ENCODE measurements around the gene TRIP12.
"Not testable (repeated sequence)": the region's sequence is repeated elsewhere in the genome, so short reads cannot be mapped to it uniquely, and the experiment has no call there.

Gene TRIP12

GRCh38 chr2:229874647-229875046, 47.2 kb downstream of the TRIP12 start:
- no peak for DNase-seq (ENCODE audit: low spot score)

GRCh38 chr2:229873123-229873581, 48.7 kb downstream of the TRIP12 start:
- DNase-seq (ENCODE audit: low spot score) = no peak

GRCh38 chr2:229870903-229871656, 50.7 kb downstream of the TRIP12 start:
- DNase-seq (ENCODE audit: low spot score) = no peak

- no peak for DNase-seq (ENCODE audit: low spot score)
These were observed 52.6 kb downstream of the TRIP12 start for GRCh38 chr2:229869226-229869625.

GRCh38 chr2:229868794-229869193, 53.0 kb downstream of the TRIP12 start:
- no peak for DNase-seq (ENCODE audit: low spot score)

GRCh38 chr2:229865033-229865432, 56.8 kb downstream of the TRIP12 start:
- no peak for DNase-seq (ENCODE audit: low spot score)

- DNase-seq (ENCODE audit: low spot score) = no peak
These were observed 60.4 kb downstream of the TRIP12 start for GRCh38 chr2:229861431-229861830.

GRCh38 chr2:229860334-229860733, 61.5 kb downstream of the TRIP12 start:
- DNase-seq (ENCODE audit: low spot score) = no peak

- DNase-seq (ENCODE audit: low spot score) = no peak
These were observed 63.5 kb downstream of the TRIP12 start for GRCh38 chr2:229858351-229858750.

- DNase-seq (ENCODE audit: low spot score) = no peak
These were observed 64.2 kb downstream of the TRIP12 start for GRCh38 chr2:229857634-229858033.

- DNase-seq (ENCODE audit: low spot score) = no peak
These were observed 65.4 kb downstream of the TRIP12 start for GRCh38 chr2:229856413-229856812.

- no peak for DNase-seq (ENCODE audit: low spot score)
These were observed 66.7 kb downstream of the TRIP12 start for GRCh38 chr2:229855116-229855515.

- no peak for DNase-seq (ENCODE audit: low spot score)
These were observed 69.2 kb downstream of the TRIP12 start for GRCh38 chr2:229852565-229852964.

- DNase-seq (ENCODE audit: low spot score) = no peak
These were observed 69.9 kb downstream of the TRIP12 start for GRCh38 chr2:229851870-229852269.

- not testable (repeated sequence) for DNase-seq (ENCODE audit: low spot score)
These were observed 71.2 kb downstream of the TRIP12 start for GRCh38 chr2:229850355-229851275.

- DNase-seq (ENCODE audit: low spot score) = no peak
These were observed 72.7 kb downstream of the TRIP12 start for GRCh38 chr2:229849073-229849472.

- no peak for DNase-seq (ENCODE audit: low spot score)
These were observed 78.2 kb downstream of the TRIP12 start for GRCh38 chr2:229843613-229844012.

GRCh38 chr2:229838729-229839128, 83.1 kb downstream of the TRIP12 start:
- DNase-seq (ENCODE audit: low spot score) = no peak

- DNase-seq (ENCODE audit: low spot score) = no peak
These were observed 85.0 kb downstream of the TRIP12 start for GRCh38 chr2:229836847-229837246.

GRCh38 chr2:229835596-229836283, 86.1 kb downstream of the TRIP12 start:
- DNase-seq (ENCODE audit: low spot score) = no peak

GRCh38 chr2:229834368-229834767, 87.4 kb downstream of the TRIP12 start:
- DNase-seq (ENCODE audit: low spot score) = not testable (repeated sequence)

GRCh38 chr2:229832510-229832898, 89.3 kb downstream of the TRIP12 start:
- DNase-seq (ENCODE audit: low spot score) = no peak

Data from LoVo (cell line).